ENCODE data around the gene SNORC. TPM values are rescaled to one million over a fixed set of nuclear protein-coding genes. Genes with fewer than 3 reads are reported as not detected.

The SNORC gene
- total RNA-seq, 4 donors from 2014 or later = 0.45 to 2.5 (median 1.4) TPM

- H3K27ac ChIP-seq (replicated peaks in 1 of 4) = no peak overlapping the region
- no peak for DNase-seq (ENCODE audit: extremely low spot score)
Observed at GRCh38 chr2:232925821-232926156, 55.7 kb downstream of the SNORC start.

GRCh38 chr2:232926431-232926939 lies 56.4 kb downstream of the SNORC start:
- Histone ChIP-seq H3K4me1 (peaks cover 13 to 23% (median 21%) of the 10 kb centered on the region in 4 donors), H3K4me3 (no peak overlapping the region), H3K36me3 (no peaks in the 10 kb centered on the region), H3K27ac (replicated peaks in 1 of 4) (no peak overlapping the region), H3K9me3 (peaks cover 0 to 5% (median 2%) of the 10 kb centered on the region in 4 donors), H3K27me3 (peaks cover 0 to 72% (median 24%) of the 10 kb centered on the region in 4 donors)
- no peak for DNase-seq (ENCODE audit: extremely low spot score)
- TF ChIP-seq EP300 (IDR thresholded peaks at IDR 0.05) (no peak), POLR2AphosphoS5 (IDR thresholded peaks at IDR 0.05) (no peak), POLR2A (IDR thresholded peaks at IDR 0.05; ENCODE audit: low read depth) (no peak), CTCF (IDR thresholded peaks at IDR 0.05) (no peak)
- 25% methylated on average over 11 of the region's 13 CpGs for WGBS
- intact Hi-C loops (cut with DNase I) = no loop called here

More at GRCh38 chr2:232925821-232926156, 55.7 kb downstream of the SNORC start:
- TF ChIP-seq EP300 (IDR thresholded peaks at IDR 0.05) (no peak), CTCF (IDR thresholded peaks at IDR 0.05) (no peak), POLR2AphosphoS5 (IDR thresholded peaks at IDR 0.05) (no peak), POLR2A (IDR thresholded peaks at IDR 0.05; ENCODE audit: low read depth) (no peak)
- no peaks in the 10 kb centered on the region for H3K36me3 ChIP-seq
- H3K27me3 ChIP-seq = peaks cover 0 to 76% (median 24%) of the 10 kb centered on the region in 4 donors
- H3K4me1 ChIP-seq = peaks cover 13 to 23% (median 21%) of the 10 kb centered on the region in 4 donors
- intact Hi-C loops (cut with DNase I) = no loop called here
- H3K9me3 ChIP-seq = peaks cover 0 to 5% (median 2%) of the 10 kb centered on the region in 4 donors
- WGBS = 48% methylated on average over 11 of the region's 11 CpGs
- no peak overlapping the region for H3K4me3 ChIP-seq

DNA sequence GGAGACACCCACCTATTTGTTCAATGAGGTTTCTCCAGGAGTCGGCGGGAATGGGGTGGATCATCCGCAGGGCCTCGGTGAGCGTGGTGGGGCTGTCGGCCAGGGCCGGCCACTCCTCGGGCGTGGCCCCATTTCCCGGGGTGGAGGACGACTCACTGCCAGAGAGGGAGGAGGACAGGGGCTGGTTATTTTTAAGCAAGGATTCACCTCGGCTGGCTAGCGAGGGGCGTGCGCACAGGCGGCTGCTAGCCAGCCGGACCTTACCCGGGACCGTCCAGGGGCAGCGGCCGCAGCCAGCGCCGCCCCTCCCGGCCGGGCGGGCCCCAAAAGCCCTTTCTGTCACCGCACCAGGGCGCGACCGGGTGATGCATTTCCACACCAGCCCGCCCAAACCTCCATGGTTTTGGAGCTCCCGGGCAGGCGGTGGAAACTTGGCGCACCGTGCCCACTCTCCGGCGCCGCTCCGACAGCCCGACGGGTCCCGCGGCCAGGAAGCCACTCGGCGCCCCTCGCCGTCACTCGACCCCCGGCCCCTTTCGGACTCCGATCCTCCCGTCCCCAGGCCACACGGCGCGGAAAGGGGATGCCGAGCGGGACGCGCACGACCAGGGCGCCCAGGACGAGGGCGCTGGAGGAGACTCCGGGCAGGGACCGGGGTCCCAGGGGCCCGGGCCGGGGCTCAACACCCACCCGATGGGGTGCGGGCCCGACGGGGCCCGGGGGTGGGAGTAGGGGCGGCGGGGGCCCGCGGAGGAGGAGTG lies 57.1 kb downstream of the SNORC start:
- H3K27me3 ChIP-seq = peaks cover 0 to 77% (median 24%) of the 10 kb centered on the region in 4 donors
- no peaks in the 10 kb centered on the region for H3K36me3 ChIP-seq
- WGBS = under 1% methylated on average over 16 of the region's 76 CpGs
- peak overlapping the region; percentile 44 to 55 (median 48) for H3K4me3 ChIP-seq
- H3K4me1 ChIP-seq = peaks cover 13 to 23% (median 21%) of the 10 kb centered on the region in 4 donors
- peaks cover 0 to 5% (median 2%) of the 10 kb centered on the region in 4 donors for H3K9me3 ChIP-seq
- no peak for TF ChIP-seq CTCF (IDR thresholded peaks at IDR 0.05)
- TF ChIP-seq POLR2AphosphoS5 (IDR thresholded peaks at IDR 0.05) = no peak
- TF ChIP-seq EP300 (IDR thresholded peaks at IDR 0.05) = no peak
- no peak for TF ChIP-seq POLR2A (IDR thresholded peaks at IDR 0.05; ENCODE audit: low read depth)
- intact Hi-C loops (cut with DNase I) = no loop called here
- no peak for DNase-seq (ENCODE audit: extremely low spot score)
- H3K27ac ChIP-seq (replicated peaks in 1 of 4) = no peak overlapping the region

DNA sequence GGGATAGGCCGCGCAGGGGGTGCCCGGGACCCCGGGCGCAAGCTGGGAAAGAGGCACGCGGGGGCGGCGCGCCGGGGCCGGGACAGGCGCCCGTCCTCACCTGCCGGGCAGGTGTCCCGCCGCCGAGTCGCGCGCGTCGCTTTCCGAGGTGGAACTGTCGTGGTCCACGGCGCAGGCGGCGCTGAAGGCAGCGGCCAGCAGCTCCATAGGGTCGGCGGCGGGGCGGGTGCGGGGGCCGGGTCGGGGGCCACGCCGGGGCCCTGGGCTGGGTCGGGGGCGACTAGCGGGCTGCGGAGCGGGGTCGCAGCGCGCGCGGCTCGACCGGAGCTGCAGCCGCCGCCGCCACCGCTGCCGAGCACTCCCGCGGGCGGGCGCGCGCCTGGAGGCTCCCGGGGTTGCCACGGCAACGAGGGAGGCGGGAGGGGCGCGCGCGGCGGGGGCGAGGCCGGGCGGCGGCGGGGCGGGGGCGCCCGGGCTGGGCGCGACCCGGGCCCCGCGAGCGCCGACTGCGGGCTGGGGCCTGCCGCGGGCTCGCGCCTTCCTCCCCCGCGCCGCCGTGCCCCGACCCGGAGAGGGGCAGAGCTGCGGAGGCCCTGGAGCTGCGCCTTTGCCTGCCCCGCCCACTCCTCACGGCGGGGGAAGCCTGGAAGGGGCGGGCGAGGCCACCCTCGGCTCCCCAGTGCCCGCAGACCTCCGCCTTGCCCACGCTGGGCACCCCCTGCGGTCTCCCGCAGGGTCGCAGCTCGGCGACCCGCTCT lies 57.9 kb downstream of the SNORC start:
- Histone ChIP-seq H3K9me3 (peaks cover 0 to 5% (median 2%) of the 10 kb centered on the region in 4 donors), H3K27ac (replicated peaks in 1 of 4) (no peak overlapping the region), H3K4me3 (peak overlapping the region; percentile 44 to 55 (median 48)), H3K4me1 (peaks cover 13 to 23% (median 21%) of the 10 kb centered on the region in 4 donors), H3K36me3 (no peaks in the 10 kb centered on the region), H3K27me3 (peaks cover 0 to 81% (median 24%) of the 10 kb centered on the region in 4 donors)
- TF ChIP-seq POLR2A (IDR thresholded peaks at IDR 0.05; ENCODE audit: low read depth) = no peak
- no peak for TF ChIP-seq POLR2AphosphoS5 (IDR thresholded peaks at IDR 0.05)
- TF ChIP-seq EP300 (IDR thresholded peaks at IDR 0.05) = no peak
- TF ChIP-seq CTCF (IDR thresholded peaks at IDR 0.05) = no peak
- DNase-seq (ENCODE audit: extremely low spot score) = no peak
- 0% methylated on average over 9 of the region's 114 CpGs for WGBS
- intact Hi-C loops (cut with DNase I) = no loop called here

Small RNA genes within 50 kb of the gene (small RNA-seq; reads per million reads assigned to genes)
- 0 reads per million in 3 donors for gene RF00019

Other genes with a start within 250 kb of the SNORC start
- 10 to 100 TPM; 13.3 to 23.7 (median 15.3) TPM for gene EFHD1, start 236.7 kb upstream of the SNORC start, total RNA-seq
- gene GIGYF2, start 172.9 kb upstream of the SNORC start, total RNA-seq = 10 to 100 TPM; 54.2 to 64.7 (median 59.9) TPM
- not detected for gene KCNJ13, start 93.7 kb upstream of the SNORC start, total RNA-seq
- gene NGEF, start 143.0 kb downstream of the SNORC start, total RNA-seq = under 1 TPM in 3 of 4 donors, not detected in 1; 0.33 to 0.98 (median 0.52) TPM
- gene NEU2, start 162.4 kb downstream of the SNORC start, total RNA-seq = not detected
- 10 to 100 TPM in 3 of 4 donors, 1 to 10 TPM in 1; 8.0 to 12.5 (median 11.9) TPM for gene INPP5D, start 190.1 kb downstream of the SNORC start, total RNA-seq